Left ventricle myocardium superior (tissue), 1 donor: Measurements from ENCODE around the gene POTEH. TPM values are rescaled to one million over a fixed set of nuclear protein-coding genes. Genes with fewer than 3 reads are reported as not detected.
"Not testable (repeated sequence)": the region's sequence is repeated elsewhere in the genome, so short reads cannot be mapped to it uniquely, and the experiment has no call there.

Experiments
- ATAC-seq: fragments of 200-7000 bp; cut with Tn5 transposase; one replicate; pipeline ENCODE4 v1.9.1; 2020; ENCODE audit warnings: mild to moderate bottlenecking, moderate library complexity
- DNase-seq: peaks from one replicate; pipeline ENCODE4 v3.0.0-alpha.2; 2020
- intact Hi-C: fragments of 100-400 bp; cut with micrococcal nuclease; formaldehyde crosslinking; loops from one replicate; pipeline ENCODE4 v1.11.0; 2022
- long read RNA-seq: library from polyadenylated mRNA; unstranded; transcript quantifications from one replicate; pipeline ENCODE4 v2.0.0, GENCODE V29; 2021
- total RNA-seq: library from RNA; stranded (reverse); fragmentation: NEBNext Ultra II Directional; extraction: Animal tissue kit (Norgen Biotek cat#: 25700); gene quantifications from one replicate; pipeline ENCODE4 v1.2.1, GENCODE V29; 2021
- donor health status: DM: no; HTN: yes; CAD: no; lungs with severe emphysema.

The POTEH gene
- not detected for total RNA-seq
- long read RNA-seq, result 0 reads

DNA sequence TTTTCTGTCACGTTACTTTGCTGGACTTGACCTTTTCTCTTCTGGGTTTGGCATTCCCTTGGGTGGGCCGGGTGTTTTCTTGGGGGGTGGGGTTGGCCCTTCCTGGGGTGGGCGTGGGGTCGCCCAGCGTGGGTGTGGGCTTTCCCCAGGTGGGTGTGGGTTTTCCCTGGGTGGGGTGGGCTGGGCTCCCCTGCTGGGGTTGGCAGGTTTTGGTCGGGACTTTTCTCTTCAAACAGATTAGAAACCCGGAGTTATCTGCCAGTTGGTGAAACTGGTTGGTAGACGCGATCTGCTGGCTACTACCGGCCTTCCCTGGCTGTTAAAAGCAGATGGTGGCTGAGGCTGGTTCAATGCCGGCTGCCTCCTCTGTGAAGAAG, at the start of gene POTEH:
Gene POTEH, plus strand, starts transcription at position 278 of the 377 bp plus-strand sequence. Its CDS starts 52 bp downstream, at position 330.
- ATAC-seq, DNase-seq, intact Hi-C loops: not testable (repeated sequence)

DNA sequence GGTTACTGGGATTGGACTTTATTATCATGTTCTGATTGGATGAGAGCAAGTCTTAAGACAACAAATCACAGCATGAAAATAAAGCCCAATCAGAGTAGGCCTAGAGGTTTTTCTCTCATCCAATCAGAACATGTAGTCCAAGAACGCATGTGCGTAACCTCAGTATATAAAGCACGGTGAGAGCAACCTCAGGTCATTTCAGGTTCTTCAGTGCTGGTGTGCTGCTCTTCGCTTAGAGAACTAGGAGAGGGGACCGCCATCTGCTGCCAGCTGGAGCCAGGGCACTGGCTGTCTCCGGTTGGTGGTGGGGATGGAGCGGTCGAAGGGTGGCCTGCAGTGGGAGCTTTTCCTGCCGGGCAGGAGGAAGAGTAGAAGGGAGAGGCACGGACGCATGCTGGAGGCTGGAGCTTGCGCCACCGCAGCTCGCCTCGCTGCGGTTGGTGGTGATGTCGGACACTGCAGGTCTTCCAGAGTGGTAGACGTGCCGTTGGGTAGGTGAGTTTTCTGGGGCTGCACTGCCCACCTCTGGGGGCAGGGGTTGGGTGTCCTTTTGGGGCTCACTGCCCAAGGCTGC, 47.5 kb upstream of the POTEH start:
- DNase-seq, ATAC-seq, intact Hi-C loops: not testable (repeated sequence)

DNA sequence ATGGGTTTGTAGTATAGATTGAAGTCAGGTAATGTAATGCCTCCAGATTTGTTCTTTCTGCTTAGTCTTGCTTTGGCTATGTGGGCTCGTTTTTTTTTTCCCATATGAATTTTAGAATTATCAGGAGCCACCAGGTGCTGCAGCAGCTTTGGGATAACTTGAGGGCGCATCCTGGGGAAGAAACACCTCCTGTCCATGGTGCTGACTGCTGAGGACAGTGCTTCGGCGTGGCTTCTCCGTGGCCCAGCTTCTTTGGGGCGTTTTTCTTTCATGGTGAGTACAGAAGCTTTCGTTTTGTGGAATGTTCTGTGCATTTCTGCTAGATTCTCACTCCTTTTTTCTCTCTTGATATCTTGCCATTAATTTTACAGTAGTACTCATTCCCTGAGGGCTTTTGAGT, 37.9 kb upstream of the POTEH start:
- intact Hi-C loops, DNase-seq, ATAC-seq: not testable (repeated sequence)

DNA sequence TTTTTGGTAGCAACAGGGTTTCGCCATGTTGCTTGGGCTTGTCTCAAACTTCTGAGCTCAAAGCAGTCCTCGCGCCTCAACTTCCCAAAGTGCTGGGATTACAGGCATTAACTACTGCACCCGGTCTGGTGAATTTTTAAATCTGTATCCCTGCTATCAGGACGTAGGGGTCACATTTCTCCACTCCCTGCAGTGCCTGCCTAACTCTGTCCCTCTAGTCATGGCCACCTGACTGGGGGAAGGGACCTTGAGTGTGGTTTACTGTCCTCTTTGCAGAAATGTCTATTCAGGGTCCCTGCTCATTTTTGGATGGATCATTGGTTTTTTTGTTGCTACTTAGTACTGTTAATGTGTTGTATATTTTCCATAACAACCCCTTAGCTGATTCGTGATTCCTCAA, 37.1 kb upstream of the POTEH start:
- DNase-seq, intact Hi-C loops, ATAC-seq: not testable (repeated sequence)

DNA sequence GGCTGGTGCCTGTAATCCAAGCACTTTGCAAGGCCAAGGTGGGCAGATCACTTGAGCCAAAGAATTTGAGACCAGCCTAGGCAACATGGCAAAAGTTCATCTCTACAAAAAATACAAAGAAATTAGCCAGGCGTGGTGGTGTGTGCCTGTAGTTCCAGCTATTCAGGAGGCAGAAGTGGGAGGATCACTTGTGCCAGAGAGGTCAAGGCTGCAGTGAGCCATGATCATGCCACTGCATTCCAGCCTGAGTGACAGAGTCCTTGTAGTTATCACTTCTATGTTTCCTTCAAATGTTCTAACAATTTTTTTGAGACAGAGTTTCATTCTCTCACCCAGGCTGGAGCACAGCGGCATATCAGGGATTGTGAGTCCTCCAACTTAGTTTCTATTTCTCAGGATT, 36.6 kb upstream of the POTEH start:
- intact Hi-C loops, DNase-seq, ATAC-seq: not testable (repeated sequence)

DNA sequence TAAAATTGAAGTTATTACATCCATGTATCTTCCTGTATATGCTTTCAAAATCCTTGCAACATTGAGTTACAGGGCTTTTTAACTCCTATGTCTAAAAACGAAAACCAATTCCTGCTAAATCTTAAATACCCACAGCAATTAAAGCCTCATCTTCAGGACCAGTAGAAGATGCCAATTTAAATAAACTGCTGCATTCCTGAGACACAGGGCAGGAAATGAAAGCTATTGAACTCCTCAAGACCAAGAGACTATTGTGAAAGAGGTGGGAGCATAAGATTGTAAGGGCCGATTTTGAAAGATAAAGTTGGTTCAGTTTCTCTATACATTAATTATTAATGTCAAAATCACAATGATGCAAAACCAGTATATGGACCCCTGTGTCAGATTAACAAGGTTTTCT, 28.7 kb upstream of the POTEH start:
- intact Hi-C loops, ATAC-seq, DNase-seq: not testable (repeated sequence)

DNA sequence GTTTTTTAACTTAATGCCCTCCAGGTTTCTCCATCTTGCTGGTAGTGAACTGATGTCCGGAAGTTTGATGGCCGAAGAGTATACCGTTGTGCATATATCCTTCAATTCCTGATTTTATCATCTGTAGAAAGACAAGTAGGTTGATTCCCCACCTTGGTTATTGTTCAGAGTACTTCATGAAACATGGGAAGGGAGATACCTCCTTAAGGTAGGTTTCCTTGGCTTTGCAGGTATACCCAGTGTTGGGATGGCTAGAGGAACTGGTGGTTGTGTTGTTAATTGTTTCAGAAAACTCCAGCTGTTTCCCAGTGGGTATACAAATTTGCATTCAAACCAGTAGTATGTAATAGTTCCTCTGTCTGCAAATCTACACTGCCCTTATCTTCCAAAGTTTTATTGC, 25.1 kb upstream of the POTEH start:
- intact Hi-C loops, ATAC-seq, DNase-seq: not testable (repeated sequence)

DNA sequence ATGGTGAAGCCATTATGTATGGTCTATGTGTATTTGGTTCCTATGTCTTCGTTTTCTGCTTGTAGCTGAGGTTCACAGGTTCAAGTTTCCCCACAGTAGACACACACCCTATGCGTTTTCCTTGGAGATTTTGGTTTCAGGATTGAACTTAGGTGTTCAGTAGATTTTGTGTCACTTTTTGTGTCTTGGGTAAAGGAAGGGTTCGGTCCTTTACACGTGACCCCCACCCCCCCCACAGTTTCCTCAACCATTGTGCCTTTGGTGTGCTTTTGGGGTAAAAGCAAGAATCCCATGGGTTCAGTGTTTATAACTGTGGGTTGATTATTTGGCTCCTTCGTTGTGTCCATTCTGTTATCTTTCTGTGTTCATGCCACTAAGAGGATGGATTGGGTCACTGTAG, 24.3 kb upstream of the POTEH start:
- ATAC-seq, intact Hi-C loops, DNase-seq: not testable (repeated sequence)

DNA sequence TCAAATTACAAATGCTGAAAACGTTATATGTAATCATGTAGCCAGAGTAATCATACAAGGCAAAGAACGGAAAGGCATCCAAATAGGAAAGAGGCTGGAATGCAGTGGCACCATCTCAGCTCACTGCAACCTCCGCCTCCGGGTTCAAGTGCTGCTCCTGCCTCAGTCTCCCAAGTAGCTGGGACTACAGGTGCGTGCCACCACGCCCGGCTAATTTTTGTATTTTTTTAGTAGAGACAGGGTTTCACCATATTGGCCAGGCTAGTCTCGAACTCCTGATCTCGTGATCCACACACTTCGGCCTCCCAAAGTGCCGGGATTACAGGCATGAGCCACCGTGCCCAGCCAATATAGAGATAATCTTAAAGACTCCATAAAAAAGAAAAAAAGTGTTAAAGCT, 20.4 kb upstream of the POTEH start:
- ATAC-seq, intact Hi-C loops: not testable (repeated sequence)
- DNase-seq, result peak; percentile 10

DNA sequence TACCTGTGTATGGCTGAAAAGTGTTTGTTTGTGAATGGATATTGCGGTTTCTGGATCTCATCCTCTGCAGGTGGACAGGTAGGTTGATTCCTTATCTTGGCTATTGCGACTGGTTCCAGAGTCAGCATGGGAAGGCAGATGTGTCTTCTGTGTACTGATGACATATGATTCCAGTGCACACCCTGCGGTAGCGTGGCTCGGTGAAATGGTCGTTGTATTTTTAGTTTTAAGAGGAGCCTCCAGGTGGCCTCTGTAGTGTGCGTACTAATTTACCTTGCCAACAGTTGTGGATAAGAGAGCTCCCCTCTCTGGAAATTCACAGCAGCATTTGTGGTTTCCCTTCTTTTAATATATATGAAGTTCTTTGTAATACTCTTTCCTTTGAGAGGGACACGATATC, 10.1 kb upstream of the POTEH start:
- peak; percentile 10 for DNase-seq
- intact Hi-C loops, ATAC-seq: not testable (repeated sequence)

DNA sequence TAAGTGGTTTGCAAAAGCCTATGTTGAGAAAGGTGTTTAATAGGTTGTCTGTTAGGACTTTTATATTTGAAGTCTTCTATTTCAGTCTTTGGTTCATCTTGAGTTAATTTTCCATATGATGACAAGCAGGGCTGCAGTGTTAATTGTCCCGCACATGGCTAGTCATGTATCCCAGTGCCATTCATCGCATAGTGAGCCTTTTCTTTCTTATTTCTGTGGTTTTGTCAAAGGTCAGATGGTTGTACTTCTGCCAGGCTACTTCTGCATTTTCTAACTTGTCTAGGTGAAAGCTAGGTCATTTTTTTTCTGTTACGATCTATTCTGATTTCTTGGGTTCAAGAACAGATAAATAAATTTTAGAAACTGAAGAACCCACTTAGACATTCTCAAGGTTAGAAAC, 5.7 kb upstream of the POTEH start:
- ATAC-seq, intact Hi-C loops, DNase-seq: not testable (repeated sequence)

DNA sequence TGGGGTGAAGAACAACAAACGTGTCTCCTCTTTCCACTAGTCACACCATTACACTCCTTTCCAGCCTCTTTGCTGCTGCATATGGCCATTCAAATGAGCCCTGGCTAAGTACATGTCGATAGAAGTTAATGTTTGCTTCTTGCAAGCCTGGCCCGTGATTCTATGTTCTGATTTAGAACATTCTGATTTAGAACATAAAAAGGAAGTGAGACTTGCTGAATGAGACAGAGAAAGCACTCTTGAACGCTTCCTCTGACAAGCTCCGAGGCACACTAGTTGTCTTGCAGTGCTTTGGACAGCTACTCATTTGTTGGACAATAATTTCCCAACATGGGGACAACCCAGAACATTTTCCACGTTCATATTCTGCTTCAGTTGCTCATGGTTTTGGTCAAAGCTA, 5.1 kb upstream of the POTEH start:
- DNase-seq, ATAC-seq, intact Hi-C loops: not testable (repeated sequence)

DNA sequence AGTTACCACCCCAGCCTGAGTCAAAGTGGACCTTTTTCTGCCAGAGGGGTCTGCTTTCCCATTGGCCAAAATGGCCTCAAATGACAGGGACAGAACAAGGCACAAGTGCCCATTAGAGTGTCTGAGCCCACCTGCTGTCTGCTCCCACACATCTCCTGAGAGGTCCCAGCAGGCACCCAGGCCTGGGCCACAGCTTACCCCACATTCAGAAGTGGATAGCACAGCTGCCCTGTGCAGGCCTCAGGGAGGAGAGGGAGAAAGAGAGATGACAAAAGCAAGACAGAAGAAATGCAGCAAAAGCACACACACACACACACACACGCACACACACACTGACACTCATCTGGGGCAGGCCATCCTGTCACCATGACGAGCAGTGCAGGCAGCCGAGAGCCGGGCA, 4.2 kb upstream of the POTEH start:
- DNase-seq, intact Hi-C loops, ATAC-seq: not testable (repeated sequence)

DNA sequence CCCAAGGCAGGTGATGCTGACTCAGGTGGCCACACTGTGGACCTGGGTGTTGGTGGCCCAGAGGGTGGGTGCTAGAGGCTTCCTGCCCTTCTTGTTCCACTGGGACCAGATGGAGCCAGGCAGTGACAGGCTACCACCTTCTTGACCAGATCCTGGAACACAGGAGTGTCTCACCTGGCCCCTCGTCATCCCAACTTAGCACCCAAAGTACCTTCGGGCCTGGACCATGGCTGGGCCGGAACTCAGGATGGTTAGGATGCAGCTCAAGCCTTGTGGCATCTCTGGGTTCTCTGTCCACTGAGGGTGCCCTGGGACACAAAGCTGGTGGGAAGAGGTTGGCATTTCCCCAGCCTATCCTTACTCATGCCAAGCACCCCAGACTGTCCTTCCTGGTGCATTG, 2.7 kb upstream of the POTEH start:
- ATAC-seq, intact Hi-C loops, DNase-seq: not testable (repeated sequence)

DNA sequence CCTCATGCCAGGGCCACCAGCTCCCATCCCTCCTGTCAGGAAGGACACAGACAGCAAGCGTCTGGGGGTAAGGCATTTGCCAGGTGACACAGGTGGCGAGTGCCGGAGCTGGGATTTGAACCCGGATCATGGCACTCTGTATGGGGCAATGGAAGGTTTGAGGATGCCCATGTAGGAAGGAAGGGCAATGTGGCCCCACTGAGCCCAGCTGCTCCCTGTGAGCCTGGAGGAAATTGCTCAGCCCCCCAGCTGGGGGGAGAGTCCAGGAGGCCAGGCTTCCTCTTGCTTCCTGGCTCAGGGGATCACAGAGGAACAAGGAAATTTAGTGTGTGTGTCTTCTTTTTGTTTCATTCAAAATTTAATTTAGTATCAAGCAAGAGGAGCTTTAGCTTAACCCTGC, 2.1 kb upstream of the POTEH start:
- DNase-seq, result peak; percentile 7
- not testable (repeated sequence) for ATAC-seq

DNA sequence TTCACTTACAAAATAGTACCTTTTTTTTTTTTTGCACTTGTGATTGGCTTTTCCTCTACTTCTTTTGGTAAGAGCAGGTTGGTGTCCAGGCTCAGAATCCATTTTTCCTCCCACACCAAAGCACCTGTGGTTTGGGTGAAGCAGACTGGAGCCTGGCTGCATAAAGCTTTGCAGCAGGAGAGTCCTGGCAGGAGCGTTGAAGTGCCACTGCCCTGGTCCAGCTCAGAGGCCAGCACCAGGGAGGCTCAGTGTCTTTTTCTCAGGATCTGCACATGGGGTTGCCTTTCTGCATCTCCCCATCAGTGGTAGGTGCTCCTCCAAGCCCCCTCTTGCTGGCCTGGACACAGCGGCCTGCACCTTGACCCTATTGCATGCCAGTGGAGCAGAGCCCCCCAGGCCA, 1.7 kb upstream of the POTEH start:
- ATAC-seq, intact Hi-C loops, DNase-seq: not testable (repeated sequence)

More for the DNA sequence above, 2.1 kb upstream of the POTEH start:
- intact Hi-C loops, result not testable (repeated sequence)

DNA sequence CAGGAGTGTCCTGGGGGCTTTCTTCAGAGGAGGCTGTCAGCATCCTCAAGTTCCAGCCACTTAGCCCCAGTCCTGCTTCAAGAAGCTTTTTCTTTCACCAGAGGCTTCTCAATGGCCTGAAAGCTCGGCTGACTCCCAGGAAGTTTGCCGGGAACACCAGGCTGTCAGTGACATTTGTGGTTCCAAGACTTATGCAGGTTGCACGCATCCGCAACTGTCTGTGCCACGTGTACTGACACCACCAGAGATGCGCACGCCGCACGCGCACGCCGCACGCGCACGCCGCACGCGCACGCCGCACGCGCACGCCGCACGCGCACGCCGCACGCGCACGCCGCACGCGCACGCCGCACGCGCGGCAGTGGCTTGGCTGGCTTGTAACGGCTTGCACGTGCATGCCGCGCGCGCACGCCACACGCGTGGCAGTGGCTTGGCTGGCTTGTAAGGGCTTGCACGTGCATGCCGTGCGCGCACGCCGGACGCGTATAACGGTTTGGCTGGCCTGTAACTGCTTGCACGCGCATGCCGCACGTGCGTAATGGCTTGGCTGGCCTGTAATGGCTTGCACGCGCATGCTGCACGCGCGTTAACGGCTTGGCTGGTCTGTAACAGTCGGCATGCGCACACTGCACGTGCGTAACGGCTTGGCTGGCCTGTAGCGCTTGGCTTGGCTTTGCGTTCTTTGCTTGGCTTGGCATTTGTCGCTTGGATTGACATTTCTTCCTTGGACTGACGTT, 646 bp upstream of the POTEH start:
- peak; percentile 31 for DNase-seq
- ATAC-seq, intact Hi-C loops: not testable (repeated sequence)

DNA sequence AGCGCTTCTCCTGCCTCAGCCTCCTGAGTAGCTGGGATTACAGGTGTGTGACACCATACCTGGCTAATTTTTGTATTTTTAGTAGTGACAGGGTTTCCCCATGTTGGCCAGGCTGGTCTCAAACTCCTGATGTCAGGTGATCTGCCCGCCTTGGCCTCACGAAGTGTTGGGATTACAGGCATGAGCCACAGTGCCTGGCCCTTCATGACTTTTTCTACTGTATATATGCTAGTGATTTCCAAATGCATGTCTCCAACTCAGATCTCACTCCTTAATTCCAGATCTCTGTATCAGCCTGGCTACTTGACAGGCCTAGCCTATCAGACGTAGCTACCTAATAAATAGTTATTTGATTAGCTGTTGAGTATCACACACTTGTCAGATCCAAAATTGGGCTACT, 23.8 kb downstream of the POTEH start:
- intact Hi-C loops, ATAC-seq: not testable (repeated sequence)
- peak; percentile 14 for DNase-seq

DNA sequence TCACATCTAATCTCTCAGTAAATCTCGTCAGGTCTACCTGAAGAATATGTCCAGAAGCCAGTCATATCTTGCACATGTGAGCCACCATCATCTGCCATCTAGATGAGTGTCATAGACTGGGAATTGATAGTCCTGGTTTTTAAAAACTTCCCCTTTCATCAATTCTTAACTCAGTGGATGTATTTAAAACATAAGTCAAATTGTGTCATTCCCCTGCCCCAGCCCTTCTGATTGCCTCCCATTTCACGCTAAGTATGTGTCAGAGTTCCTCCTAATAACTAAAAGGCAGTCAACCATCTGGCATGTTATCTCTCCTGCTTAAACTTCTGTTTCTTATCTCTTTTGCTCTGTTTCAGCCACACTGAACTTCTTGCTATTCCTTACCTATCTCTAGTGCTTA, 24.3 kb downstream of the POTEH start:
- ATAC-seq, DNase-seq, intact Hi-C loops: not testable (repeated sequence)

DNA sequence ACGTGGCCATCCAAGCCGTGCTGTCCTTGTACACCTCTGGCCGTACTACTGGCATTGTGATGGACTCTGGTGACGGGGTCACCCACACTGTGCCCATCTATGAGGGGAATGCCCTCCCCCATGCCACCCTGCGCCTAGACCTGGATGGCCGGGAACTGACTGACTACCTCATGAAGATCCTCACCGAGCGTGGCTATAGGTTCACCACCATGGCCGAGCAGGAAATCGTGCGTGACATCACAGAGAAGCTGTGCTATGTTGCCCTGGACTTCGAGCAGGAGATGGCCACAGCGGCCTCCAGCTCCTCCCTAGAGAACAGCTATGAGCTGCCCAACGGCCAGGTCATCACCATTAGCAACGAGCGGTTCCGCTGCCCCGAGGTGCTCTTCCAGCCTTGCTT, 32.1 kb downstream of the POTEH start:
- DNase-seq, intact Hi-C loops, ATAC-seq: not testable (repeated sequence)
